PC-3 (cell line): ENCODE results near the gene ARV1.

Experiments
- CTCF ChIP-seq: fragments of 300-600 bp; sonication (generic); conservative IDR thresholded peaks from 2 replicates; pipeline ENCODE4 v1.5.1; 2017; ENCODE audit warnings: antibody characterized with exemption, low read depth, mild to moderate bottlenecking, low read length
- EZH2 ChIP-seq: fragments of 300-600 bp; sonication (generic); IDR thresholded peaks from one replicate; pipeline ENCODE4 v1.6.1; 2017; ENCODE audit warnings: antibody characterized with exemption, mild to moderate bottlenecking, low read length; ENCODE audit not compliant: unreplicated experiment
- EZH2phosphoT487 ChIP-seq: fragments of 300-600 bp; sonication (generic); IDR thresholded peaks from 2 replicates; pipeline ENCODE4 v1.6.1; 2018; ENCODE audit warnings: mild to moderate bottlenecking, antibody characterized with exemption, low read length, borderline replicate concordance

DNA sequence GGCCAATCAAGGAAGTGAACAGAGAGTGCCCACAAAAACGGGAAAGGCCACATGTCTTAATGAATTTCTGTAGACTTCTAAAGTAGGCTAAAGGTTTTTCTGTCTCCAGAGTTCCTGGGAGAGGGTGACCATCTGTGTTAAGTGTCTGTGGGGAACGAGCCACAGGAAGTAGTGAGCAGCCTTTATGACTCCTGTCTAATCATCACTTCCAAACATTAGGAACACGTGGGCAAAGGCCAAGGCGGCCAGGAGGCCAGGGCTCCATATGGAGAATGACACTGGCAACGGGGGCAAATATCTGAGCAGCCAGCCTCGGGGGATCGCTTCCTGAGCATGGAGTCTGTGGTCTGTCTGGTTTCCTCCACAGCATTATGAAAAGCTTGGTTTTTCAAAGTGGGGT is 54.1 kb downstream of the ARV1 start:
- TF ChIP-seq CTCF (no peak), EZH2 (no peak), EZH2phosphoT487 (no peak)
